Amniotic stem cell (primary cell): ENCODE results near the gene INPP5E.

Experiments
- DNase-seq: peaks from one replicate; lab custom pipeline; 2025; lab: John Stamatoyannopoulos, UW

Gene INPP5E

GRCh38 chr9:136473354-136473721 is 33.7 kb upstream of the INPP5E start:
- no peak for DNase-seq

- DNase-seq: no peak
Measured at GRCh38 chr9:136472640-136473353, 33.2 kb upstream of the INPP5E start.

GRCh38 chr9:136471802-136472487 is 32.3 kb upstream of the INPP5E start:
- no peak for DNase-seq

GRCh38 chr9:136470792-136471469 is 31.3 kb upstream of the INPP5E start:
- DNase-seq: no peak

- DNase-seq: no peak
Measured at GRCh38 chr9:136470356-136470755, 30.7 kb upstream of the INPP5E start.

GRCh38 chr9:136467766-136468165 is 28.1 kb upstream of the INPP5E start:
- DNase-seq: no peak

- DNase-seq: no peak
Measured at GRCh38 chr9:136466155-136466541, 26.5 kb upstream of the INPP5E start.

GRCh38 chr9:136465500-136466154 is 26.0 kb upstream of the INPP5E start:
- DNase-seq: no peak

GRCh38 chr9:136464241-136464640 is 24.6 kb upstream of the INPP5E start:
- DNase-seq: no peak

GRCh38 chr9:136463578-136463977 is 23.9 kb upstream of the INPP5E start:
- DNase-seq: no peak

- DNase-seq: no peak
Measured at GRCh38 chr9:136462664-136463063, 23.0 kb upstream of the INPP5E start.

GRCh38 chr9:136460772-136461325 is 21.2 kb upstream of the INPP5E start:
- DNase-seq: no peak

GRCh38 chr9:136459425-136459824 is 19.8 kb upstream of the INPP5E start:
- DNase-seq: no peak

- DNase-seq: no peak
Measured at GRCh38 chr9:136457326-136457725, 17.7 kb upstream of the INPP5E start.

- no peak for DNase-seq
Measured at GRCh38 chr9:136456258-136456657, 16.6 kb upstream of the INPP5E start.

- no peak for DNase-seq
Measured at GRCh38 chr9:136455043-136456002, 15.7 kb upstream of the INPP5E start.

GRCh38 chr9:136454026-136454796 is 14.6 kb upstream of the INPP5E start:
- no peak for DNase-seq

- DNase-seq: no peak
Measured at GRCh38 chr9:136453326-136453725, 13.7 kb upstream of the INPP5E start.

GRCh38 chr9:136451221-136451877 is 11.7 kb upstream of the INPP5E start:
- no peak for DNase-seq

- DNase-seq: no peak
Measured at GRCh38 chr9:136448655-136449054, 9.0 kb upstream of the INPP5E start.
